HepG2 (cell line): ENCODE results near the gene MTSS2. TPM values are rescaled to one million over a fixed set of nuclear protein-coding genes. Genes with fewer than 3 reads are reported as not detected.

Experiments used
- FOXA1 ChIP-seq, 2 experiments: fragments of 450-650 bp in 1 of 2; sonication (generic) in 1 of 2; formaldehyde crosslinking in 1 of 2; IDR thresholded peaks; 2 replicates each; pipeline versions ENCODE4 v1.4.0 to v1.6.1; 2016 to 2020; ENCODE audit warnings: missing genetic modification reagents in 1 of 2
- HMG20A ChIP-seq: IDR thresholded peaks from 2 replicates; pipeline ENCODE4 v1.6.1; 2016; ENCODE audit warnings: borderline replicate concordance
- IRX3 ChIP-seq: sonication (generic); formaldehyde crosslinking; IDR thresholded peaks from 2 replicates; pipeline ENCODE4 v1.8.1; 2023; ENCODE audit warnings: mild to moderate bottlenecking, low read depth, missing genetic modification reagents, borderline replicate concordance
- MEIS2 ChIP-seq: sonication (generic); formaldehyde crosslinking; IDR thresholded peaks from 2 replicates; pipeline ENCODE4 v1.9.0; 2021; ENCODE audit warnings: mild to moderate bottlenecking, missing genetic modification reagents
- PRPF4 ChIP-seq: fragments of 200-400 bp; formaldehyde crosslinking; IDR thresholded peaks from 2 replicates; pipeline ENCODE4 v1.6.1; 2016; ENCODE audit warnings: low read length, low read depth; ENCODE audit not compliant: poor library complexity, severe bottlenecking
- SIX1 ChIP-seq: sonication (generic); formaldehyde crosslinking; IDR thresholded peaks from 2 replicates; pipeline ENCODE4 v1.4.0; 2020; ENCODE audit warnings: missing genetic modification reagents, borderline replicate concordance
- TARDBP ChIP-seq: sonication (generic); formaldehyde crosslinking; IDR thresholded peaks from 2 replicates; pipeline ENCODE4 v1.8.0; 2022; ENCODE audit warnings: mild to moderate bottlenecking, missing genetic modification reagents
- ZBTB4 ChIP-seq: sonication (generic); formaldehyde crosslinking; IDR thresholded peaks from 2 replicates; pipeline ENCODE4 v1.4.0; 2020; ENCODE audit warnings: missing genetic modification reagents, mild to moderate bottlenecking, borderline replicate concordance
- ZFP37 ChIP-seq: sonication (generic); formaldehyde crosslinking; IDR thresholded peaks from 2 replicates; pipeline ENCODE4 v1.4.0; 2020; ENCODE audit warnings: missing genetic modification reagents, borderline replicate concordance
- ZNF468 ChIP-seq: sonication (generic); formaldehyde crosslinking; IDR thresholded peaks from 2 replicates; pipeline ENCODE4 v1.8.0; 2022; ENCODE audit warnings: mild to moderate bottlenecking, moderate library complexity, missing genetic modification reagents
- ZNF652 ChIP-seq: IDR thresholded peaks from 2 replicates; pipeline ENCODE4 v1.6.1; 2016; ENCODE audit warnings: low read depth, borderline replicate concordance
- ZNF782 ChIP-seq: sonication (generic); formaldehyde crosslinking; IDR thresholded peaks from 2 replicates; pipeline ENCODE4 v1.4.0; 2020; ENCODE audit warnings: missing genetic modification reagents, mild to moderate bottlenecking, borderline replicate concordance
- ZSCAN12 ChIP-seq: sonication (generic); formaldehyde crosslinking; IDR thresholded peaks from 2 replicates; pipeline ENCODE4 v1.9.0; 2021; ENCODE audit warnings: mild to moderate bottlenecking, missing genetic modification reagents
- polyA plus RNA-seq, 8 experiments: library from polyadenylated mRNA; depleted of rRNA in 3 of 8; stranded (reverse) in 7 of 8; unstranded in 1 of 8; fragments of >200 nt; fragmentation: Illumina TruSeq in 4 of 8; extraction: Trizol in 4 of 8; gene quantifications; 2 replicates each; pipeline versions ENCODE4 v1.2.1 to v1.2.3, GENCODE V29; 2011 to 2016; ENCODE audit warnings: low read depth in 4 of 8, missing spikeins in 1 of 8, mixed read lengths in 1 of 8; ENCODE audit not compliant: insufficient read depth in 1 of 8
- total RNA-seq, 5 experiments: library from RNA; depleted of rRNA; stranded (reverse); fragments of >200 nt; fragmentation: Illumina TruSeq; extraction: Trizol; gene quantifications; 2 replicates each; pipeline ENCODE4 v1.2.3, GENCODE V29; 2016; ENCODE audit warnings: low read depth in 1 of 5
- TF ChIP-seq, protein P1 (sequence below): sonication (generic); formaldehyde crosslinking; IDR thresholded peaks from 2 replicates; pipeline ENCODE4 v1.9.0; 2022; ENCODE audit warnings: missing genetic modification reagents, mild to moderate bottlenecking, borderline replicate concordance
- TF ChIP-seq, protein P2 (sequence below): IDR thresholded peaks from 2 replicates; pipeline ENCODE4 v1.6.1; 2012; ENCODE audit warnings: low read depth, low read length, improper control_type of control experiment

MTSS2 gene
- total and polyA plus RNA-seq, 2 of the 13 experiments (the other 11 are each of a cell fraction or from before 2014, with no cell fraction given) = 132 to 242 TPM

GRCh38 chr16:70687102-70687511 lies 1.3 kb upstream of the MTSS2 start (continued):
- TF ChIP-seq SIX1 (peak; percentile 94), MEIS2 (CRISPR knock-in tag) (no peak), HMG20A (CRISPR knock-in tag) (no peak), IRX3 (CRISPR knock-in tag) (peak; percentile 45; the same call in 1 of the 2 replicates), ZNF782 (CRISPR knock-in tag) (0 out of 2 replicates have a peak, but pooled peaks have one; percentile 22), ZFP37 (CRISPR knock-in tag) (no peak), TARDBP (CRISPR knock-in tag) (peak; percentile 51; the same call in 1 of the 2 replicates), ZNF652 (CRISPR knock-in tag) (no peak), ZBTB4 (no peak), PRPF4 (no peak), ZSCAN12 (no peak), FOXA1 (IDR thresholded peaks at IDR 0.05) (no peak), FOXA1 (CRISPR knock-in tag; IDR thresholded peaks at IDR 0.05) (no peak), ZNF468 (CRISPR knock-in tag) (0 out of 2 replicates have a peak, but pooled peaks have one; percentile 81)
- TF ChIP-seq, protein P1, sequence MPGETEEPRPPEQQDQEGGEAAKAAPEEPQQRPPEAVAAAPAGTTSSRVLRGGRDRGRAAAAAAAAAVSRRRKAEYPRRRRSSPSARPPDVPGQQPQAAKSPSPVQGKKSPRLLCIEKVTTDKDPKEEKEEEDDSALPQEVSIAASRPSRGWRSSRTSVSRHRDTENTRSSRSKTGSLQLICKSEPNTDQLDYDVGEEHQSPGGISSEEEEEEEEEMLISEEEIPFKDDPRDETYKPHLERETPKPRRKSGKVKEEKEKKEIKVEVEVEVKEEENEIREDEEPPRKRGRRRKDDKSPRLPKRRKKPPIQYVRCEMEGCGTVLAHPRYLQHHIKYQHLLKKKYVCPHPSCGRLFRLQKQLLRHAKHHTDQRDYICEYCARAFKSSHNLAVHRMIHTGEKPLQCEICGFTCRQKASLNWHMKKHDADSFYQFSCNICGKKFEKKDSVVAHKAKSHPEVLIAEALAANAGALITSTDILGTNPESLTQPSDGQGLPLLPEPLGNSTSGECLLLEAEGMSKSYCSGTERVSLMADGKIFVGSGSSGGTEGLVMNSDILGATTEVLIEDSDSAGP (CRISPR knock-in tag) = no peak
- TF ChIP-seq, protein P2, sequence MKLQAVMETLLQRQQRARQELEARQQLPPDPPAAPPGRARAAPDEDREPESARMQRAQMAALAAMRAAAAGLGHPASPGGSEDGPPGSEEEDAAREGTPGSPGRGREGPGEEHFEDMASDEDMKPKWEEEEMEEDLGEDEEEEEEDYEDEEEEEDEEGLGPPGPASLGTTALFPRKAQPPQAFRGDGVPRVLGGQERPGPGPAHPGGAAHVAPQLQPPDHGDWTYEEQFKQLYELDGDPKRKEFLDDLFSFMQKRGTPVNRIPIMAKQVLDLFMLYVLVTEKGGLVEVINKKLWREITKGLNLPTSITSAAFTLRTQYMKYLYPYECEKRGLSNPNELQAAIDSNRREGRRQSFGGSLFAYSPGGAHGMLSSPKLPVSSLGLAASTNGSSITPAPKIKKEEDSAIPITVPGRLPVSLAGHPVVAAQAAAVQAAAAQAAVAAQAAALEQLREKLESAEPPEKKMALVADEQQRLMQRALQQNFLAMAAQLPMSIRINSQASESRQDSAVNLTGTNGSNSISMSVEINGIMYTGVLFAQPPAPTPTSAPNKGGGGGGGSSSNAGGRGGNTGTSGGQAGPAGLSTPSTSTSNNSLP = no peak
- TF ChIP-seq, all 625 proteins: peak for 33
